MM.1S (cell line): ENCODE data around the gene PKIG.

Experiments
- DNase-seq: peaks from one replicate; pipeline ENCODE4 v3.0.0-alpha.2; 2015
- H2AFZ ChIP-seq: fragments of 300-600 bp; sonication (generic); 2 replicates; pipeline ENCODE4 v1.6.0; 2016; ENCODE audit warnings: antibody characterized with exemption, low read length
- H3F3A ChIP-seq: fragments of 300-600 bp; sonication (generic); 2 replicates; pipeline ENCODE4 v1.6.1; 2016; ENCODE audit warnings: mild to moderate bottlenecking, antibody characterized with exemption, low read length, moderate library complexity, mixed read lengths; ENCODE audit not compliant: insufficient read depth
- H3K27ac ChIP-seq: fragments of 300-600 bp; sonication (generic); 2 replicates; pipeline ENCODE4 v1.5.1; 2016; ENCODE audit warnings: mild to moderate bottlenecking, low read length
- H3K27me3 ChIP-seq: fragments of 300-600 bp; sonication (generic); replicated peaks from 2 replicates; pipeline ENCODE4 v1.6.0; 2016; ENCODE audit warnings: low read length; ENCODE audit not compliant: insufficient read depth
- H3K36me3 ChIP-seq: fragments of 300-600 bp; sonication (generic); replicated peaks from 2 replicates; pipeline ENCODE4 v1.6.1; 2016; ENCODE audit warnings: mild to moderate bottlenecking, low read length, mixed read lengths; ENCODE audit not compliant: insufficient read depth
- H3K4me1 ChIP-seq: fragments of 300-600 bp; sonication (generic); 2 replicates; pipeline ENCODE4 v1.6.1; 2016; ENCODE audit warnings: low read length, mixed read lengths
- H3K4me2 ChIP-seq: fragments of 300-600 bp; sonication (generic); 2 replicates; pipeline ENCODE4 v1.6.0; 2016; ENCODE audit warnings: low read depth, low read length
- H3K4me3 ChIP-seq: fragments of 300-600 bp; sonication (generic); 2 replicates; pipeline ENCODE4 v1.5.1; 2016; ENCODE audit warnings: low read length, mixed read lengths
- H3K79me2 ChIP-seq: fragments of 300-600 bp; sonication (generic); 2 replicates; pipeline ENCODE4 v1.6.1; 2016; ENCODE audit warnings: mixed run types, low read length, mixed read lengths
- H3K9ac ChIP-seq: fragments of 300-600 bp; sonication (generic); 2 replicates; pipeline ENCODE4 v1.6.1; 2016; ENCODE audit warnings: low read length, mixed read lengths
- H3K9me2 ChIP-seq: fragments of 300-600 bp; sonication (generic); replicated peaks from 2 replicates; pipeline ENCODE4 v1.6.1; 2016; ENCODE audit warnings: mild to moderate bottlenecking, low read length, mixed read lengths; ENCODE audit not compliant: insufficient read depth
- H3K9me3 ChIP-seq: fragments of 300-600 bp; sonication (generic); replicated peaks from 2 replicates; pipeline ENCODE4 v1.6.1; 2016; ENCODE audit warnings: mild to moderate bottlenecking, low read length, mixed read lengths; ENCODE audit not compliant: insufficient read depth
- H4K20me1 ChIP-seq: fragments of 300-600 bp; sonication (generic); 2 replicates; pipeline ENCODE4 v1.6.1; 2016; ENCODE audit warnings: mild to moderate bottlenecking, low read length, moderate library complexity, mixed read lengths; ENCODE audit not compliant: insufficient read depth
- EZH2 ChIP-seq: fragments of 300-600 bp; sonication (generic); optimal IDR thresholded peaks from 2 replicates; pipeline ENCODE3; 2017; ENCODE audit warnings: low read depth, mild to moderate bottlenecking, antibody characterized with exemption, low read length, mixed read lengths
- EZH2phosphoT487 ChIP-seq: fragments of 300-600 bp; sonication (generic); IDR thresholded peaks from 2 replicates; pipeline ENCODE4 v1.6.1; 2018; ENCODE audit warnings: antibody characterized with exemption, low read length
- TF ChIP-seq, protein P1 (sequence below): fragments of 300-600 bp; sonication (generic); IDR thresholded peaks from 2 replicates; pipeline ENCODE4 v1.5.1; 2016; ENCODE audit warnings: antibody characterized with exemption, low read length, mixed read lengths

The PKIG gene

GRCh38 chr20:44640522-44640921, 58.1 kb downstream of the PKIG start:
- Histone ChIP-seq H3K27me3 (no peaks in the 10 kb centered on the region), H3K9ac (no peak overlapping the region), H3K4me3 (no peak overlapping the region), H4K20me1 (no peaks in the 10 kb centered on the region), H2AFZ (no peak overlapping the region), H3K9me2 (no peaks in the 10 kb centered on the region), H3K36me3 (0 out of 2 replicates have a peak, but pooled peaks cover 6% of the 10 kb centered on the region), H3K79me2 (peaks cover 85% of the 10 kb centered on the region), H3F3A (peaks cover 30% of the 10 kb centered on the region), H3K9me3 (no peaks in the 10 kb centered on the region), H3K4me1 (peaks cover 41% of the 10 kb centered on the region), H3K4me2 (no peak overlapping the region), H3K27ac (no peak overlapping the region)
- TF ChIP-seq EZH2phosphoT487 (no peak), EZH2 (no peak)
- TF ChIP-seq, protein P1, sequence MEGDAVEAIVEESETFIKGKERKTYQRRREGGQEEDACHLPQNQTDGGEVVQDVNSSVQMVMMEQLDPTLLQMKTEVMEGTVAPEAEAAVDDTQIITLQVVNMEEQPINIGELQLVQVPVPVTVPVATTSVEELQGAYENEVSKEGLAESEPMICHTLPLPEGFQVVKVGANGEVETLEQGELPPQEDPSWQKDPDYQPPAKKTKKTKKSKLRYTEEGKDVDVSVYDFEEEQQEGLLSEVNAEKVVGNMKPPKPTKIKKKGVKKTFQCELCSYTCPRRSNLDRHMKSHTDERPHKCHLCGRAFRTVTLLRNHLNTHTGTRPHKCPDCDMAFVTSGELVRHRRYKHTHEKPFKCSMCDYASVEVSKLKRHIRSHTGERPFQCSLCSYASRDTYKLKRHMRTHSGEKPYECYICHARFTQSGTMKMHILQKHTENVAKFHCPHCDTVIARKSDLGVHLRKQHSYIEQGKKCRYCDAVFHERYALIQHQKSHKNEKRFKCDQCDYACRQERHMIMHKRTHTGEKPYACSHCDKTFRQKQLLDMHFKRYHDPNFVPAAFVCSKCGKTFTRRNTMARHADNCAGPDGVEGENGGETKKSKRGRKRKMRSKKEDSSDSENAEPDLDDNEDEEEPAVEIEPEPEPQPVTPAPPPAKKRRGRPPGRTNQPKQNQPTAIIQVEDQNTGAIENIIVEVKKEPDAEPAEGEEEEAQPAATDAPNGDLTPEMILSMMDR: no peak
- no peak for DNase-seq

- no peak overlapping the region for H3K9ac ChIP-seq
- no peak for DNase-seq
- H3K36me3 ChIP-seq: 0 out of 2 replicates have a peak, but pooled peaks cover 3% of the 10 kb centered on the region
- peaks cover 38% of the 10 kb centered on the region for H3F3A ChIP-seq
- no peaks in the 10 kb centered on the region for H3K9me3 ChIP-seq
- no peaks in the 10 kb centered on the region for H3K27me3 ChIP-seq
- H3K9me2 ChIP-seq: no peaks in the 10 kb centered on the region
- no peak overlapping the region for H2AFZ ChIP-seq
- peaks cover 48% of the 10 kb centered on the region for H3K4me1 ChIP-seq
- H3K79me2 ChIP-seq: peaks cover 83% of the 10 kb centered on the region
- no peak overlapping the region for H3K4me3 ChIP-seq
- TF ChIP-seq EZH2phosphoT487 (no peak), EZH2 (no peak)
- TF ChIP-seq, protein P1: no peak
- no peak overlapping the region for H3K27ac ChIP-seq
- H4K20me1 ChIP-seq: no peaks in the 10 kb centered on the region
- no peak overlapping the region for H3K4me2 ChIP-seq
These were observed 58.9 kb downstream of the PKIG start for GRCh38 chr20:44641325-44641724.

DNA sequence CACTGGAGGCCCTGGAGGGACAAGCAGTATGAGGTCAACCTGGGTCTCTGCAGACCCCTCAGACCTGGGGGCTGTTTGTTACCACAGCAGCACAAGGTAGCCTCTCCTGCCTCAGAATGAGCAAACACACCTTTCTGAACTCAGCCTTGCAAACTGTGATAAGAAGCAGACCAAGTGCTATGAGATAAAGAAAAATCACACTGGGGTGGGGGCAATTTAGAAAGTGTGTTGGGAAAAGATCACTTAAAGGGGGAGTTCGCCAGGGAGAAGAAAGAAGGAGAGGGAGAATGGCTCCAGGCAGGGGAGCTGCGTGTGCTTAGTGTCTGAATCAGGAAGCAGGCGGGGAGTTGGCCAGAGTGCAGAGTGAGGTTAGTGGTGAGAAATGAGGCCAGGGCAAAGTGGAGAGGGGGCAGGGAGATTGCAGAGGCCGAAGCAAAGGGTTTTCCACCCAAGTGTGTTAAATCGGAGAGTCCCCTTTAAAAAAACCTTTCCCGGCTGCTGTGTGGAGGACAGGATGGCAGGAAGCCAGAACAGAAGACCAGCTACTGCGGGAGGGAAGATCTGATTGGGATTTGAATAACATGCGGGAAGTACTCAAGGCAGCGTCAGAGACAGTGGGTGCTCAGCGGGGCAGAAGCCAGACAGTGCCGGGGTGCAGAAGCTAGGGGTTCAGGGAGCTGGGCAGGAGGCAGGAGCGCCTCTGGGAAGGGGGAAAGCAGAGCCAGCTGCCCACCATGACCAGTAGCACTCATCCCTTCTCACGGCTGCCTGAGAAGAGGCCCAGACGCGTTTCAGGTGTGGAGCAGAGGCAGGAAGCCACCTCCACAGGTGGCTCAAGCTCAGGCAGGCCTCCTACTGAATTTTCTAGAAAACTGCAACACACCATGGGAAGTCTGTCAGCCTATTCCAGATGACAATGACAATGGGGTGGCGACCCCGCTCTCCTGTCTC, 60.1 kb downstream of the PKIG start:
- Histone ChIP-seq H2AFZ (peak overlapping the region; percentile 72), H4K20me1 (no peaks in the 10 kb centered on the region), H3K79me2 (peaks cover 74% of the 10 kb centered on the region), H3K36me3 (0 out of 2 replicates have a peak, but pooled peaks cover 3% of the 10 kb centered on the region), H3K4me2 (peak overlapping the region; percentile 90), H3K27me3 (no peaks in the 10 kb centered on the region), H3K27ac (peak overlapping the region; percentile 98), H3F3A (peaks cover 48% of the 10 kb centered on the region), H3K4me3 (peak overlapping the region; percentile 30; the same call in 1 of the 2 replicates), H3K9me3 (no peaks in the 10 kb centered on the region), H3K9me2 (no peaks in the 10 kb centered on the region), H3K4me1 (peaks cover 52% of the 10 kb centered on the region), H3K9ac (peak overlapping the region; percentile 68)
- TF ChIP-seq EZH2 (no peak), EZH2phosphoT487 (no peak)
- TF ChIP-seq, protein P1: peak; percentile 58
- DNase-seq: peak; percentile 63
